ENCODE results near the gene OTUB1.

The OTUB1 gene

DNA sequence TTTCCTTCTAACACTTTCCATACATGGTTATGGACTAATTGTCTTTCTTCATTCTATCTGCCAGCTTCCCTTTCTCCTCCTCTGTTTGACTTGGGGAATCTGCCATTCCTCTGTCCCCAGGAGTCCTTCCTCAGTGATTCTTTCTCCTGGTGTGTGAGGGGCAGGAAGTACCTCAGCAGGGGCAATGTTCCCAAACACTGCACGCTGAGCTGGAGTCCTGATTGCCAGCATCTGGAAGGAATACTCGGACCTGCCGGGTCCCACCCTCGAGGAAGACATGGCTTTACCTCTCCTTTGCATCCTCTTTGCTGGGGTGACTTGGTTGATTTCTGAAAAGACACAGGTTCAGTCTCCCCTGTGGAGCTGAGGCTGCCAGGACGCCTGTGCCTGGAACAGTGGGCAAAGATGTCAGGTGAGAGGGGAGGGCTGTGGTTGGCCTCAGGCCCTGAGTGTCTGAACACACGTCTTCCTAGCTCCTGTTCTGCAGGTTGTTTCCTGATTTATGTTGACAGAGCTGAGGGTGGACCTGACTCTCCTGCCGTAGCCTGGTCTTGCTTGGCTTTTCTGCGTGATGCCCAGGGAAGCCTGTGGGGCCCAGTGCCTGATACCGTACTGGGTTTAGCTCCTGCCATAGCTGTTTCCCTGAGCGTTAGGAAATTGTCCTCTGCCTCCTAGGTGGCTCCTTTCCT, 7.5 kb upstream of the OTUB1 start:
- DNase-seq, result no peak

DNA sequence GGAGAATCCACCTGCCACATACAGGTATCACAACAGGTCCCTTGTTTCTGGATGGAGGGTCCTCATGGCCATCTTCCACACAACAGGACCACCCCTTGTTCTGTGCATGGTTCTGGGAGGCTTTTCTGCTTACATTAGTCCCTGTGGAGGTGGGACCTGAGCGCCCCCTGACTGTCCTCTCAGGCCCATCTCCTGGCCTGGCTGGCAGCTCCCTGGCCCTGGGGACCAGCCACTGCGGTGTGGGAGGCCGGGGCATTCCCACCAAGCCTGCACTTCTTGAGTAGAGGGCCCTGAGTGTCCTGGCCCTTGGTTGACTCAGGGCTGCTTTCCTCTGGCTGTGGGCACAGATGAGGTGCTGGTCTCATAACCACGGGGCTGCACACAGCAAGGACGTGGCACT, 6.8 kb upstream of the OTUB1 start:
- no peak for DNase-seq

- DNase-seq, result peak; percentile 68
Measured at GRCh38 chr11:63985812-63986155, 454 bp upstream of the OTUB1 start.

DNA sequence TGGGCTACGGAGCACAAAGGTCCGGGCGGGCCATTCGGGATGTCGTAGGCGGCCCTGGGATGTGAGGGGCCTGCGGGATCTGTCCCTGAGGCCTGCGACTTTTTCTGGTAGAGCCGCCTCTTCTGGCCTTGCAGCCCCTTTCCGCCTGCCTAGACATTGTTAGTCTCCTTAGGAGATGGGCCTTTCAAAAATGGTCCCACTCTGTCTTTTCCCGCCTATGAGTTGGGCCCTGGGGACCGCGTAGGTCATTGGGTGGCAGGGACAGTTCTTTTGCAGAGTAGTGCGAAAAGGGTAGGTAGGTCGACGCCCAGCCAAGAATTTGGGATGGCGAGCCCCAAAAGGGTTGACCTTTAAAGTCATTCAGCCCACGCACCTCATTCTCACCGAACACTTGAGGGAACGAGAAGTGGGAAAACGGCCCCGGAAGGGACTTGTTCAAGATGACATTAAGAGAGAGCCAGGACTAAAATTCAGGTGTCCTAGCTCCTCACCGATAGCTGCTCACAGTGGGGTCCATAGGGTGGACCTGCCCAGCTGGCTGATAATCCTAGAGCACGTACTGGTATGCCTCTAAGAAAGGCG, 785 bp downstream of the OTUB1 start:
- no peak for DNase-seq

GRCh38 chr11:63991558-63991957, 5.3 kb downstream of the OTUB1 start:
- no peak for DNase-seq

- no peak for DNase-seq
Measured at GRCh38 chr11:63993100-63993499, 6.9 kb downstream of the OTUB1 start.

DNA sequence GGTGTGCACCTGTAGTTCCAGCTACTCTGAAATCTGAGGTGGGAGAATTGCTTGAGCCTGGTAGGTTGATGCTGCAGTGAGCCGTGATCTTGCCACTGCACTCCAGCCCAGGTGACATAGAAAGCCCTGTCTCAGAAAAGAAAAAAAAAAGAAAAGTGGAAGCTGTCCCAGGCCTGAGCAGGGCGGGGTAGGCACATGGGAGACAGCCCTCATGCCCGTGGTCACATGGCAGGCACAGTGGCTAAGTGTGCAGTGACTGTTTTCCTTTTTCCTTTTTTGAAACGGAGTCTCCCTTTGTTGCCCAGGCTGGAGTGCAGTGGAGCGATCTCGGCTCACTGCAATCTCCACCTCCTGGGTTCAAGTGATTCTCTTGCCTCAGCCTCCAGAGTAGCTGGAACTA, 7.8 kb downstream of the OTUB1 start:
- DNase-seq, result no peak

DNA sequence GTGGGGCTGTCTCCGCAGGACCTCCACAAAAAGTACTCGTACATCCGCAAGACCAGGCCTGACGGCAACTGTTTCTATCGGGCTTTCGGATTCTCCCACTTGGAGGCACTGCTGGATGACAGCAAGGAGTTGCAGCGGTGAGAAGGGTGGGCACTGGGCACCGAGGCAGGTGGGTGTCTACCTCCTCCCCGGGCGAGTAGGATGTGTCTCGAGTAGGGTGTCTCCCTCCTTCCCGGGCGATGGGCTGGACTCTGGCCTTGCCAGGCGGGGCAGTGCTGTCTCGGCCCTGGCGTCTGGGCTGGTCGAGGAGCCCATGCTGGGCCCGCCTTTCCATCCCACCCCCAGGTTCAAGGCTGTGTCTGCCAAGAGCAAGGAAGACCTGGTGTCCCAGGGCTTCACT, 10.3 kb downstream of the OTUB1 start:
- no peak for DNase-seq

DNA sequence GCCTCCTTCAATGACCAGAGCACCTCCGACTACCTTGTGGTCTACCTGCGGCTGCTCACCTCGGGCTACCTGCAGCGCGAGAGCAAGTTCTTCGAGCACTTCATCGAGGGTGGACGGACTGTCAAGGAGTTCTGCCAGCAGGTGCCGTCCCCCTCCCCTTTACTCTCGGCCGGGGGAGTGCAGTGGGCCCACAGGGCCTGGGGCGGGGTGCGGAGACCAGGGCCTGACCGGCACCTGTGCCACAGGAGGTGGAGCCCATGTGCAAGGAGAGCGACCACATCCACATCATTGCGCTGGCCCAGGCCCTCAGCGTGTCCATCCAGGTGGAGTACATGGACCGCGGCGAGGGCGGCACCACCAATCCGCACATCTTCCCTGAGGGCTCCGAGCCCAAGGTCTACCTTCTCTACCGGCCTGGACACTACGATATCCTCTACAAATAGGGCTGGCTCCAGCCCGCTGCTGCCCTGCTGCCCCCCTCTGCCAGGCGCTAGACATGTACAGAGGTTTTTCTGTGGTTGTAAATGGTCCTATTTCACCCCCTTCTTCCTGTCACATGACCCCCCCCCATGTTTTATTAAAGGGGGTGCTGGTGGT, 11.0 kb downstream of the OTUB1 start:
- DNase-seq, result no peak

DNA sequence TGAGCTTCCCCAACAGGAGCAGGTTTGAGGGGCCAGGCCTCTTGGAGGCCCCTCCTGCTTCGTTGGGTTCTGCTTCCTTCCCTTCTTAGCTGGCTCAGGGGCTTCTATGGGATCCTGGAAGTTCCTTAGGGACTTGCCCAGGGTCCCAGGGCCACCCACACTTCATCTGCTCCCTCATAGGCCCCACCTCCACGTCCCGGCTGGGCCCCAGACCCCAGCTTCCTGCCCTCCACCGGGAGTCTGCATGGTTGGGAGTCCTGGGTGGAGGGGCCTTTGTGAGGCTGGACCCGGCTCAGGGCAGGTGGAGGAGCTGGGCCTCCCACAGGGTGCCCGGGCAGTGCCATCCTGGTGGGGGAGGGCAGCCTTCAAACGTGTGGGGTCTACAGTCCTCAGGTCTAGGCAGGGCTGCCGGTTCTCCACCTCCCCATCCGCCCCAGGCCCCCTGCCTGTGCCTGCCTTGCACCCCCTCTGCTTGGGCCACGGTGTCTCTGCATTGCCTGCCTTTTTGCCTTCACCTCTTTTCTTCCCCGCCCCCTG, 11.6 kb downstream of the OTUB1 start:
- DNase-seq, result no peak

GRCh38 chr11:63998558-63999348, 12.5 kb downstream of the OTUB1 start:
- peak; percentile 37 for DNase-seq

- DNase-seq, result peak; percentile 82
Measured at GRCh38 chr11:63999349-64000025, 13.2 kb downstream of the OTUB1 start.

DNA sequence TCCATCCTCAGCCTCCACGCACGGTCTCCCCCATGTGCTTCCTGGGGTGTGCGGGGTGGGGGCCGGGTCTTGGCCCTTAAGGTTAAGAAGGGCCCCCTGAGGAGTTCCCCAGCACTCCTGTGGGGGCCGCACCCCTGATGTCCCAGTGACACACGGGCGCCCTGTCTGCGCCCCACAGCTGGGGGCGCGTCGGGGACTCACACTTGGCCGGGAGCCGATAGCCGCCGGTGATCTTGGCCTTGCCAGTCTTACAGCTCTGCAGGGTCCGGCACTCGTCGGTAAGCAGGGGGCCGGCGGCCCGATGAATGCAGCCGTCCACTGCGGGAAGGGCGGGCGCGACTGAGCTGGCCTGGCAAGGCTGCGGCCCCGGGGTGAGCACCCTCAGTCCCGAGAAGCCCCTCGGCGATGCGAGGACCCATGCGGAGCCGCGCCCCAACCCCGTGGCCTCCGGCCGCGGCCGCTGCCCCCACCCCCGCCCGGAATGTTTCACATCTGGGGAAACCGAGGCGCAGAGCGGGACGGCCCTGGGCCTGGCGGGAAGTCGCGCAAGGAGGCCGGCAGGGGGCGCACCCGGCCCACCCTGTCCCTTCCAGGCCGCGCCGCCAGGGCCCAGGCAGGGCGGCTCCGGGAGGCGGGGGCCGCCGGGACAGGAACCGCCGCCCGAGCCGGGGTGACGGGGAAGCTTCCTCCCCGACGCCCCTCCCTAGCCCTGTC, 13.9 kb downstream of the OTUB1 start:
- peak; percentile 87 for DNase-seq

GRCh38 chr11:64000740-64001483, 14.7 kb downstream of the OTUB1 start:
- DNase-seq, result no peak

GRCh38 chr11:64001484-64002420, 15.5 kb downstream of the OTUB1 start:
- no peak for DNase-seq

- no peak for DNase-seq
Measured at GRCh38 chr11:64003807-64004589, 17.8 kb downstream of the OTUB1 start.

GRCh38 chr11:64004590-64004984, 18.3 kb downstream of the OTUB1 start:
- DNase-seq, result no peak

GRCh38 chr11:64005691-64006090, 19.5 kb downstream of the OTUB1 start:
- DNase-seq, result no peak

- no peak for DNase-seq
Measured at GRCh38 chr11:64006398-64006797, 20.2 kb downstream of the OTUB1 start.

Data from hematopoietic multipotent progenitor cell treated with erythropoietin and hydrocortisone succinate and interleukin-3 and kit ligand, for 6 days (in vitro differentiated cells).